DOHH2 (cell line): ENCODE results near the gene TSPAN32.

Source experiments
- CTCF ChIP-seq: fragments of 200-600 bp; sonication (generic); IDR thresholded peaks from one replicate; pipeline ENCODE4 v1.5.1; 2014; ENCODE audit warnings: antibody characterized with exemption, mild to moderate bottlenecking, low read depth, low read length; ENCODE audit not compliant: poor library complexity, severe bottlenecking
- EZH2phosphoT487 ChIP-seq: fragments of 200-600 bp; sonication (generic); IDR thresholded peaks from 2 replicates; pipeline ENCODE4 v1.6.1; 2017; ENCODE audit warnings: borderline replicate concordance, mild to moderate bottlenecking, antibody characterized with exemption, low read length, moderate library complexity, mixed read lengths

GRCh38 chr11:2298131-2298794, 3.5 kb upstream of the TSPAN32 start:
- TF ChIP-seq CTCF, result no peak
- TF ChIP-seq EZH2phosphoT487, result no peak
